GM19397 (cell line): ENCODE data around the gene AKAP1.
A peak's percentile ranks its signal among the peaks of the same experiment; 100 is the strongest.
"Not testable (repeated sequence)": the region's sequence is repeated elsewhere in the genome, so short reads cannot be mapped to it uniquely, and the experiment has no call there.

ENCODE experiments used
- ATAC-seq: cut with Tn5 transposase; IDR thresholded peaks from one replicate; pipeline ENCODE4 v1.9.1; 2021; ENCODE audit warnings: mild to moderate bottlenecking, moderate library complexity; ENCODE audit not compliant: unreplicated experiment

The AKAP1 gene

GRCh38 chr17:57073626-57074025, 11.4 kb upstream of the AKAP1 start:
- ATAC-seq, result no peak

DNA sequence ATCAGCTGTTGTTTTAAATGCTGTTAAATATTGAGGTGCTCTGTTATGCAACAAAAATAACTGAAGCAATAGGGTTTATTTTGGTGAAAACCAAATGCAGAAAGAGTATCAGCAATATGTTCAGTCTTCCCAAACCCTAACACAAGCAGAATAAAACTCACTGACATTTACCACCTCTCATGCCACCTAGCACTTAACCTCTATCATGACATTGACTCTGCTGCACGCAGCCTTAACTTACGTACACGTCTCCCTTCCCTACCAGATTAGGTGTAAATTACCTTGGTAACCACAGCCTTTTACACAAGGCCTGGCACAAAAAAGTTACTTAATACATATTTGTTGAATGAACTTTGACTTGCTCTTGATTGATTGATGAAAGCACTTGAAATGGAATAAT, 9.9 kb upstream of the AKAP1 start:
- ATAC-seq, result no peak

- ATAC-seq, result no peak
These were observed 9.3 kb upstream of the AKAP1 start for GRCh38 chr17:57075785-57076184.

- no peak for ATAC-seq
These were observed 8.0 kb upstream of the AKAP1 start for GRCh38 chr17:57077000-57077399.

DNA sequence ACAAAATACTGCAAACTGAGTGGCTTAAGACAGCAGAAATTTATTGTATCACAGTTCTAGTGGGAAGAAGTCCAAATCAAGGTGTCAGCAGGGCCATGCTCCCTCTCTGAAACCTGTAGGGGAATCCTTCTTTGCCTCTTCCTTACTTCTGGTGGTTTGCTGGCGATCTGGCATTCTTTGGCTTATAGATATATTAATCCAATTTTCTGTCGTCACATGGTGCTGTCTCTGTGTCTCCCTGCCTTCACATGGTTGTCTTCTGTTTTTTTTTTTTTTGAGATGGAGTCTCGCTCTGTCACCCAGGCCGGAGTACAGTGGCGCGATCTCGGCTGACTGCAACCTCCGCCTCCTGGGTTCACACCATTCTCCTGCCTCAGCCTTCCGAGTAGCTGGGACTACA, 6.8 kb upstream of the AKAP1 start:
- ATAC-seq, result no peak

- no peak for ATAC-seq
These were observed 4.3 kb upstream of the AKAP1 start for GRCh38 chr17:57080718-57081117.

GRCh38 chr17:57082441-57082840, 2.6 kb upstream of the AKAP1 start:
- ATAC-seq, result no peak

GRCh38 chr17:57084361-57084801, 665 bp upstream of the AKAP1 start:
- ATAC-seq, result no peak

- peak; percentile 33 for ATAC-seq
These were observed 512 bp downstream of the AKAP1 start for GRCh38 chr17:57085448-57086068.

DNA sequence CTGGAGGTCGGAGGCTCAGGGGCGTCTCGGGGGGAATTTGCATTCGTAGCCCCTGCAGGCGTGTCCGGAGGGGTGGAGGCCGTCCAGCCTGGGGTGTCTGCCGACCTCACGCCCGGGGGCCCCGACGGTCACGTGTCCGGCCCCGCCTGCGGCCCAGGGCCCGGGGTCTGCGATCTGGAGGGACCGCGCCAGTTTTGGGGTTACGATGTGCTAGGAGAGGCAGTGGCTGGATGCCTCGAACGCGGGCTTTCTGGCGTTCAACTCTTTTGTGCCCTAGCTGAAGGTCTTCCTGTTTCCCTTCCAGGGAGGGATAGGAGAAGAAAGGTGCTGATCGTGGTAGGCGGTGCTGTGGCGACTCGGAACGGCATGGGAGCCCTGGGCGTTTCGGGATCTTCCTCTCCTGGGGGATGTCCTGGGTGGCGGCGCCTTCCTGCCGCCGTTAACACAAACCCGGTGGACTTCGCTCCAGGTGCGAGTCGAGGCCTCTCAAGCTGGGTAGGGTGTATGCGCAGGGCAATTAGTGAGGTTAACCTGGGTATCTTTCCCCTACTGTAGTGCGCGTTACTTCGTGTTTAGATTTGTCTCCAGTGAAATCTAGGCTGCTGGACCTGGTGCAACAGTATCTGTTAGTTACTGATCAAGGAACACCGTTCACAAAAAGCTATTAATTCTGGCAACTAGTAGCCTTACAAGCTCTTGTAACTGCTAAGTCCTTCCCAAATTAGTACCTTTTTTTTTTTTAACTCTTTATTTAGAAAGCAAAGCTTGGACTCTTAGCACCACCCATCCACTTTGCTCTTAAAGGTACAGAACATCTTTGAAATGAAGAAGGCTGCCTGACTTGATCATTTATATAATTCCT, 1.3 kb downstream of the AKAP1 start:
- no peak for ATAC-seq

DNA sequence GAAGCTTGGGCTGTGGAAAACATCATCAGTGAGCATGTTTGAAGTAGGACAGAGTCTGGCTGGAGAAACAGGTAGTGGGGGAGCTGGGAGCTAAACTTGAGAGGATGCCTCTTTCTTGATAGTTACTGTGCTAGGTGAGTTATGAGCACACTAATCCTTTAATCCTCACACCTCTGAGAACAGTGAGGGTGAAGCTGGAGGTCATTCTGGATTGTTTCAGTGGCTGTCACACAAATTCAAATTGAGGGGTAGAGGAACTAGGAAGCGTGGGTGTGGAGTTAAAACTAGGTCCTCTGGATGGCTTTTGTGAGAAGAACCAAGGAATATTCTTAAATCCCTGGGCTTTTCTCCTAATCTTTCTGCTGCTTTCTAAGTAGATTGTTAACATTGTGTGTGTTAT, 3.3 kb downstream of the AKAP1 start:
- ATAC-seq, result no peak

DNA sequence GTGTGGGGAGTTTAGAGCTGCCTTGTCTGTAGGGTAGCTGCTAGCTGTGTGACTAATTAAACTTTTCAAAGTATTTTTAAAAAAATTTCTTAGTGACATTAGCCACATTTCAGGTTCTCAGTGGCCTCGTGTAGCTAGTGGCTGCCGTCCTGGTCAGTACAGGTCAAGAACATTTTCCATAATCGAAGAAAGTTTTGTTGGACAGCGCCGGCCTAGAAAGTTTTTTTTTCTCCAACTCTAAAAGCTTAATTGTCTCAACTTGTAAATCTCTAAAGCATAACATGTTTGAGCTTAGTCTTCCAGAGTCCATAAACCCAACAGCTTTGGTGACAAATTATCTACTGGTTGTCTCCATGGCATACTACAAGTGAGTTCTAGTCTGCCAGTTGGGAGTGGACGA, 4.3 kb downstream of the AKAP1 start:
- ATAC-seq, result no peak

DNA sequence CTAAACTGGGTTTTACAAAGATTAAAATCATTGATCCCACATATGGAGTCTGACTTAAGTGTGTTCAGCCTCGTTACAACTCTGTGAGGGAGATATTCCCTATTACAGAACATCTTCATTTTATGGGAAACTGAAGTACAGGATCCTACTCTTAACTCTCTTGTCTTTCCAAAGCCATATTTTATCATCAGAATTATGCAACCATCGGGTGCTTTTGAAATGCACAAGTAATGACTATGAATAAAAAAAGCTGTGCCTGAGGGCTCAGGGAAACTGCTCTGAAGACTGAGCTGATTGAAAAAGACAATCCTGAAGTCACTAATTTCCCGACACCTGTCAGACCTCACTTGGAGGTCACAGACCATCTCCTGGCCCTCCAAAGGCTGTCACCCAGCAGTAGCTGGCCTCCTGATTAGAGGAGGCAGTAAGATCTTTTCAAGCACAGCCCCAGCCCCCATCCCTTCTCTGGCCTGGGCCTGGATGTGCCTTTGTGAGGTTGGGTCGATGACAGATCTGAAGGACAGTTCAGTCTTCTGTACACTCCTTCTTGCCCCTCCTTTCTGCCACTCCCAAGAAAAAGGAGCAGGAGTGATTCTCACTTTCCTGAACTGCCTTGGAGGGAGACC, 5.6 kb downstream of the AKAP1 start:
- no peak for ATAC-seq

DNA sequence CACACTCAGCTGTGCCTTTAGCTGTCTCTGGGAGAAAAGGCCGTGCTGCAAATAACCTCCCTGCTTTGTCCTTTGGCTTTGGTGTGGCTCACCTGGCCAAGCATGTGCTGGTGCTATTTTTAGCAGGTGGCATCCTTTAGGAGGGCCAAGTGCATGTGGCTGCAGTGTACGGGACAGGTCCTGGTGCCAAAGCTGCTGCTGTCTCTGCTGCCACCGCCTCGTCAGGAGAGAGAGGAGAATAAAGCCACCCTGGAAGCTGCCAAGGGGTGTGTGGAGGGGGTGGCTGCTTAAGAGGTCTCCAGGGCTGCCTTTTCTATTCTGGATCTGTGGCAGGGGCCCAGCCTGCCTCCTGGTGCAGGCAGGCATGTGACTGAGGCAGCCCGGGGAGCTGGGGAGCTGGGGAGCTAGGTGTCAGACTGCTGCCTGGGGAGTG, 6.2 kb downstream of the AKAP1 start:
- no peak for ATAC-seq

DNA sequence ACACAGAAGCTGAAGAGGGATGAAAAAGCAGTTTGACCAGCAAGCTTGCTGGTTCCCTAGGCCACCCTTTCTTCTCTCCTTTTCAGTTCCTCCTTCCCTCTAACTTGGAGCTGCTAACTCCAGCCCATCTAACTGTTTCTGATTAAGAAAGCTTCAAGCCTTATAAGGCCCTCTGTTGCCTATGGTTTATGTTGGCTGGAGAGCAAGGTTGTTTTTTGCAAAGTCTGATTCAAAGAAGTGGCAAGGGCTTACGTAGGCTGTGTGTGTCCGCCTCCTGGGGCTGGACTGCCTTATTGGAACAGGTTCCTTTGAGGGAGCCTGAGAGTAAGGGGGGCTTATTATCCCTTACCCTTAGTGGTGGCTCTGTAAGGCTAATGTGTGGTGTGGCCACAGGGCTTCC, 7.1 kb downstream of the AKAP1 start:
- ATAC-seq, result no peak

- ATAC-seq, result no peak
These were observed 7.7 kb downstream of the AKAP1 start for GRCh38 chr17:57092779-57093178.

DNA sequence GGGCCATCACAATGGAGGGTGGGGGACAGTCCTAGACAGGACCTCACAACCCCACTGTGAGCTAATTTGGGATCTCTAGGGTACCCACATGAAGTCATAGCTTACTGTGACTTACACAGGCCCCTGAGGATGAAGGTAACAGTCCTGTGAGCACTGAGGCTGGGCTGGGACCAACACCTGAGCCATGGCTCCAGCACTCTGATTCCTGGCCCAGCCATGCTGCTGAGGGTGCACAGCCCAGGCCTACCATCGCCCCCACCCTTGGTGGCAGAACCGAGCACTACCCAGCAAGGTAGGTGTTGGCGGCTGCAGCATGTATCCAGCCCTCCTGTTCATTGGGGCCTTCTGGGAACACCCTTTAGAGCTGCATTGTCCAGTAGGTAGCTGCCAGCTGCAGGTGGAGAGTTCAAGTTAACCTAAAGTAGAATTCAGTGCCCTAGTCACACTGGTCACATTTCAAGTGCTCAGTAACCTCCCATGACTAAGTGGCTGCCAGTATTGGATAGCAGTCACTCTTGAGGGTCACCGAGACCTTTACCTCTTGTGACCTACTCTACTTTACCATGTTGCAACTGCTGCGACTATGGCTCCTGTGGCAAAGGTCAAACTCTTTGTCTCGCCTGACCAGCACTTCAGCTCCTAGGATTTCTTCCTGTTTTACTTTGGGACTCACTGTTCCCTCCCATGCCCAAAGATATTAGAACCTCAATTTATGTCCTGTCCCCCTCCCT, 11.6 kb downstream of the AKAP1 start:
- no peak for ATAC-seq

GRCh38 chr17:57097832-57098421, 12.9 kb downstream of the AKAP1 start:
- no peak for ATAC-seq

- ATAC-seq, result peak; percentile 65
These were observed 14.1 kb downstream of the AKAP1 start for GRCh38 chr17:57099165-57099564.

- no peak for ATAC-seq
These were observed 17.1 kb downstream of the AKAP1 start for GRCh38 chr17:57102122-57102521.

- ATAC-seq, result not testable (repeated sequence)
These were observed 17.6 kb downstream of the AKAP1 start for GRCh38 chr17:57102660-57103059.
